Effector memory CD4-positive, alpha-beta T cell (primary cell): ENCODE data around the gene KLK12.

ENCODE experiments used
- DNase-seq, 3 donors: peaks; one replicate each; pipeline ENCODE4 v3.0.0-alpha.2; 2020
- H3K27ac ChIP-seq: 2 replicates; pipeline ENCODE4 v1.7.0; 2013; ENCODE audit warnings: mild to moderate bottlenecking, low read length, moderate library complexity; ENCODE audit not compliant: insufficient read depth, poor library complexity, severe bottlenecking
- H3K27me3 ChIP-seq: replicated peaks from 2 replicates; pipeline ENCODE4 v1.7.0; 2013; ENCODE audit warnings: mild to moderate bottlenecking, low read length; ENCODE audit not compliant: insufficient read depth, control insufficient read depth, poor library complexity, severe bottlenecking
- H3K36me3 ChIP-seq: 2 replicates; pipeline ENCODE4 v1.7.0; 2013; ENCODE audit warnings: mild to moderate bottlenecking, low read length, moderate library complexity; ENCODE audit not compliant: control insufficient read depth, insufficient read depth
- H3K4me1 ChIP-seq: 2 replicates; pipeline ENCODE4 v1.7.0; 2013; ENCODE audit warnings: low read length, mild to moderate bottlenecking; ENCODE audit not compliant: control insufficient read depth, insufficient read depth, poor library complexity, severe bottlenecking
- H3K4me3 ChIP-seq: 2 replicates; pipeline ENCODE4 v1.7.0; 2013; ENCODE audit warnings: low read length, low read depth, mild to moderate bottlenecking; ENCODE audit not compliant: insufficient read depth, poor library complexity, severe bottlenecking
- H3K9me3 ChIP-seq: 2 replicates; pipeline ENCODE4 v1.7.0; 2013; ENCODE audit warnings: mild to moderate bottlenecking, low read length, moderate library complexity; ENCODE audit not compliant: control insufficient read depth

KLK12 gene

DNA sequence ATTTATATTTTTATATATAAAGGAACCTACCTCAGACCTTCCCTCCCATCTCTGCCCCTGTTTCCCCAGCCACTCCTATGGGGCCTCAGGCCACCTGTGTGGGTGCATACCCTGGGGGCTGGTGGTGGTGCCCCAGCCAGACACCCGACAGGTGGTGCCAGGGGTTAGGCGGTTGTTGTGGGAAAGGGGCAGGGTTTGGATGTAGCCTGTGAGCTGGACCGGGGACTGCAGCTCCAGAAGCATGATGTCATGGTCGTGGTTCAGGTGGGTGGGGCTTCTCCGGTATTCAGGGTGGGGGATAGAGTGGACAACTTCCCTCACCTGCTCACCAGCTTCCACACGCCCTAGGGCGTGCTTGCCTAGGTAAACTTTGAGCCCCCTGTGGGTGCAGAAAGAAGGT lies 24.9 kb upstream of the KLK12 start:
- H3K27me3 ChIP-seq: peaks cover 19% of the 10 kb centered on the region

DNA sequence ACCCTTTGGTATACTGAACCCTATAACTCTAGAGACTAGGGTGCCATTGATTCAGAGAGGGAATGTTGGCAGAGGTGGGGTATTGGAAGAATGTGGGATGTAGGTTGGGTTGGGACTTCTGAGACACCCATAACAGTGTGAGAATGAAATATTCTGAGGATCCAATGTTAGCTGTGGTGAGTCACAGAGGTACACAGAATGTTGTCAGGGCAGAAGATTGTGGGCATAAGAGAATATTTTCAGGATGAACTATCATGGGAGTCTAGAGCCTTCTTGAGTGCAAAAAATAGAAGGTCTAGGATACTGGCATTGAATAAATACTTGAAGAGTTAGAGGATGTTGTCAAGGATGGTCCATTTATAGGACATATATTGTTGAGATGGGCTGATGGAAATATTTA lies 21.1 kb upstream of the KLK12 start:
- H3K4me1 ChIP-seq: no peaks in the 10 kb centered on the region
- no peaks in the 10 kb centered on the region for H3K36me3 ChIP-seq
- no peaks in the 10 kb centered on the region for H3K9me3 ChIP-seq
- H3K4me3 ChIP-seq: no peak overlapping the region
- peaks cover 6% of the 10 kb centered on the region for H3K27me3 ChIP-seq
- no peak overlapping the region for H3K27ac ChIP-seq
- DNase-seq: no peak

More for the DNA sequence above, 24.9 kb upstream of the KLK12 start:
- H3K4me3 ChIP-seq: no peak overlapping the region
- DNase-seq: no peak
- no peak overlapping the region for H3K27ac ChIP-seq
- H3K4me1 ChIP-seq: no peaks in the 10 kb centered on the region
- no peaks in the 10 kb centered on the region for H3K36me3 ChIP-seq
- no peaks in the 10 kb centered on the region for H3K9me3 ChIP-seq

DNA sequence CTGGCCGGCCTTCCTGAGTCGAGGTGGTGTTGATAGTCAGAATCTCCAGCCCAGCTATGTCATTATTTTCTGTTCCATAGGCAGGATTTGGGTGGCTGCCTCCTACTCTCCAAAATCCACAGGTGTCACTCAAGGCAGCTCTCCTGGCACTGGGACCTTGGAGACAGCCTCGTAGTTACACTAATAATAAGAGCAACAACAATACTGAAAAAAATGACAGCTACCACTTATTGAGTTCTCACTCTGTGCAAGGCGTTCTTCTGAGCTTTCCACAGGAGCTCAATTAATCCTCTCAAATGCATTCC lies 12.2 kb upstream of the KLK12 start:
- Histone ChIP-seq H3K9me3 (no peaks in the 10 kb centered on the region), H3K27me3 (no peaks in the 10 kb centered on the region), H3K36me3 (no peaks in the 10 kb centered on the region), H3K4me1 (no peaks in the 10 kb centered on the region), H3K4me3 (no peak overlapping the region), H3K27ac (no peak overlapping the region)
- DNase-seq: no peak

DNA sequence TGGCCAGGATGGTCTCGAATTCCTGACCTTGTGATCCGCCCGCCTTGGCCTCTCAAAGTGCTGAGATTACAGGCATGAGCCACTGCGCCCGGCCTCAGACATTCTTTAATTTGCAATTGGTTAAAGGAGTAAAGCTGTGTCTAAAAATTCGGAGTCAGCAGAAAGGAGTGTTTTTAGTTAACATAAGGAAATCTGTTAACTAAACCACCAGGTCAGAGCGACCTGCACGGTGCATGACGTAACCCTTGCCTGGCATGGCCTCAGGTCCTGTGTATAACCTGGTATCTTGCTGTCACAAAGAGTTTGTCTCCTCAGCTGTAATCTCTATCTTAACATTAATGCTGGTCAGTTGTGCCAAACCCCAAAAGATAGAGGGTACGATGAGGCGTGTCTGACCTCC lies 9.5 kb upstream of the KLK12 start:
- no peaks in the 10 kb centered on the region for H3K9me3 ChIP-seq
- H3K27me3 ChIP-seq: no peaks in the 10 kb centered on the region
- no peak overlapping the region for H3K27ac ChIP-seq
- no peaks in the 10 kb centered on the region for H3K36me3 ChIP-seq
- no peak overlapping the region for H3K4me3 ChIP-seq
- DNase-seq: no peak
- H3K4me1 ChIP-seq: no peaks in the 10 kb centered on the region

DNA sequence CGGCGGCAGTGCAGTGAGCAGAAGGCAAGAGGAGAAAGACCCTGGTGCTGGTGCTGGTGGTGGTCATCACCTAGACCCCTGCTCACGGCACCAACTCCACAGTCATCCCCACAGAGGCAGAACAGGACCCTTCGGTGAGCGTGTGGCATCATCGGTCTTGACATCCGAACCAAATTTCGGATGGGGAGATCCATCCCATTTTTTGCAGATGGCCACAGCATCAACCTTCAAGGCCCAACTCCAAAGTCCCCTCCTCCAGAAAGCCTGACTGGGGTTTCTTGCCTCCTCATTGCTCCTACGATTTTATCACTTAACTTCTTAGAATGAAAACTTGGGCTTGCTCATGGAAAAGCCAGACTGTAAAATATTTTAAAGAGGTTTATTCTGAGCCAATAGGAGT lies 8.7 kb upstream of the KLK12 start:
- no peak overlapping the region for H3K4me3 ChIP-seq
- DNase-seq: no peak
- no peaks in the 10 kb centered on the region for H3K36me3 ChIP-seq
- H3K4me1 ChIP-seq: no peaks in the 10 kb centered on the region
- no peak overlapping the region for H3K27ac ChIP-seq
- H3K9me3 ChIP-seq: no peaks in the 10 kb centered on the region
- no peaks in the 10 kb centered on the region for H3K27me3 ChIP-seq

DNA sequence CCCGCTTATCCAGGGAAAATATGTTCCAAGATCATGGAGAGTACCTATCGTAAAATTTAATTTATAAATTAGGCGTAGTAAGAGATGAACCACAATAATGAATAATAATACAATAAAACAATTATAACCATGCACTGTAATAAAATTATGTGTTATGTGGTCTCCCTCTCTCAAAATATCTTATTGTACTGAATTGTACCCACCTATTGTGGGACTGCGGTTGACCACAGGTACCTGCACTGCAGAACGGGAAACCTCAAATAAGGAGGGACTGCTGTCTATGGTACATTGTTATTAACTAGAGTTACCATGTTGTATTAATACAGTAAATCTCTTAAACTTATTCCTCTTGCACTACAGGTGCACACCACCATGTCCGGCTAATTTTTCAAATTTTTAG lies 5.3 kb upstream of the KLK12 start:
- Histone ChIP-seq H3K4me1 (no peaks in the 10 kb centered on the region), H3K9me3 (no peaks in the 10 kb centered on the region), H3K27me3 (no peaks in the 10 kb centered on the region), H3K27ac (no peak overlapping the region), H3K4me3 (no peak overlapping the region), H3K36me3 (no peaks in the 10 kb centered on the region)
- DNase-seq: no peak

DNA sequence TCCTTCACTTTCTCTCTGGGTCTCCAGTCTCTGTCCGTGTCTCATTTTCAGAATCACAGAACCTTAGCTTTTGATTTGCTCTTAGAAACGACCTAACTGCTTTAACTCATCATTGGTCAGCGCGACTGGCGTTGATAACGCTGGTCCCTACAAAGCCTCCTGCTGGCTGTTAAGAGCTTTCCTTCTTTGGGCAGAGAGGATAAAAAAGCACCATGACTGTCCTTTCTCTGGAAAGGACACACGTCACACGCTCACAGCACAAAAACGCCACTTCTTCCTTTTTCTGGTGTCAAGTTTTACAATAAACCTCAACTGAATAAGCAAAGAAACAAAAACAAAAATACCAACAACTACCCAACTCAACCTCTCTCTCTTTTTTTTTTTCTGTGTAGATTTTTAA lies 1.7 kb upstream of the KLK12 start:
- no peak for DNase-seq
- no peaks in the 10 kb centered on the region for H3K4me1 ChIP-seq
- no peaks in the 10 kb centered on the region for H3K9me3 ChIP-seq
- H3K4me3 ChIP-seq: no peak overlapping the region
- no peaks in the 10 kb centered on the region for H3K36me3 ChIP-seq
- H3K27me3 ChIP-seq: no peaks in the 10 kb centered on the region
- H3K27ac ChIP-seq: no peak overlapping the region

DNA sequence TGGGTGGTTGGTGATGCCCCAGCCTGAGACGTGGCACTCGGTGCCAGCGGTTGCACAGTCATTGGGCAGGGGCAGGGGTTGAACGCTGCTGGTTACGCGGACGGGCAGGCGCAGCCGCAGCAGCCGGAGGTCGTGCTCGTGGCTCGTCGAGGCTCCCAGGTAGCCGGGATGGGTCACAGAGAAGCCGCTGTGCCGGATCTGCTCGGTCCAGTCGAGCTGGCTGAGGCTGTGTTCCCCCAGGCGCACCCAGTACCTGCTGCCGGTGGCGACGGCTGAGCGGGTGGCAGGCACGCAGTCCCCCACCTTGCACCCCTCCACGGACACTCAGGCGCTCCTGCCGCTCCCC lies 2.9 kb downstream of the KLK12 start:
- no peak for DNase-seq
- no peaks in the 10 kb centered on the region for H3K27me3 ChIP-seq
- H3K9me3 ChIP-seq: no peaks in the 10 kb centered on the region
- H3K4me1 ChIP-seq: no peaks in the 10 kb centered on the region
- no peak overlapping the region for H3K4me3 ChIP-seq
- H3K27ac ChIP-seq: no peak overlapping the region
- H3K36me3 ChIP-seq: no peaks in the 10 kb centered on the region

DNA sequence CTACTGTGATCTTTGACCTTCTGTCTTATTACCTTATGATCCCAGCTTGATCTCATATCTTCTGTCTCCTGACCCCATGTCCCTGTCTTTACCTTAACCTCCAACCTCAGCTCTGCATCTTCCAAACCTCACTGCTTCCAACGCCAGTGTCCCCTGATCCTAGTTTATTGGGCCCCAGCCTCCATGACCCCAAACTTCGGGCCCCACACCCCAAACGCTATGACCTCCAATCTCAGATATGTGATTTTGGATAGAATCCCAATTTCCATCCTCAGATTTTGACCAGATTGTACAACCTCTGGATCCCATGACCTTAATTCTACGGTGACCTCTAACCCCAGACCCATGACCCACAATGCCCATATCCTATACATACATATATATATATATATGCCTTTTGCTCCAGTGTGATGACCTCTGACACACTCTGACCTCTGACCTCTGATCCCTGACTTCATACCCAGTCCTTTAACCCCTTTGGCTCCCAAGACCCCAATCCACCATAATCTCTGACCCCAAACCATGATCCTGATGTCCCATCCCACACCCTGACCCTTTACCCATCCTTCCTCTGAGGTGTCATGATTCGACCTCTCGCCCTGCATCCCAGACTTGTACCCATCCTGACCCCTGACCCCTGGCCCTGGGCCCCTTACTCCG lies 3.5 kb downstream of the KLK12 start:
- no peak for DNase-seq
- Histone ChIP-seq H3K4me3 (no peak overlapping the region), H3K4me1 (no peaks in the 10 kb centered on the region), H3K27me3 (no peaks in the 10 kb centered on the region), H3K36me3 (no peaks in the 10 kb centered on the region), H3K27ac (no peak overlapping the region), H3K9me3 (no peaks in the 10 kb centered on the region)

DNA sequence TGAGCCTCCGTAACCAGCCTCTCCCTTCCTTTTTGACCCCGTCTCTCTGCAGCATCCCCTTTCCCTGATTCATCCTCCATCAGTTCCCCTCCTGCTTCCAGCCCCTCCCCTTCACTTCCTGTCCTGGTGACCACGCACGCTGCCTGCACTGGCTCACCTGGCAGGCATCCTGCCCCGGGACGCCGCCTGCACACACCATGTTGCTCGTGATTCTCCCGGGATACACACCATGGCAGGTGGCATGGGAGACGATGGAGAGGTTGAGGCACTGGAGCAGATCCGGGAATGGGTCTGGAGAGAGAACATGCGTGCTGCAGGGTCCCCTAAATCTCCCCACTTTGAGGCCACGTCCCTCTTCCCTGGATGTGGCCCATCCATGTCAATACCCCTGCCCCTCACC lies 4.2 kb downstream of the KLK12 start:
- Histone ChIP-seq H3K4me3 (no peak overlapping the region), H3K4me1 (no peaks in the 10 kb centered on the region), H3K27ac (no peak overlapping the region), H3K36me3 (no peaks in the 10 kb centered on the region), H3K27me3 (no peaks in the 10 kb centered on the region), H3K9me3 (no peaks in the 10 kb centered on the region)
- no peak for DNase-seq

DNA sequence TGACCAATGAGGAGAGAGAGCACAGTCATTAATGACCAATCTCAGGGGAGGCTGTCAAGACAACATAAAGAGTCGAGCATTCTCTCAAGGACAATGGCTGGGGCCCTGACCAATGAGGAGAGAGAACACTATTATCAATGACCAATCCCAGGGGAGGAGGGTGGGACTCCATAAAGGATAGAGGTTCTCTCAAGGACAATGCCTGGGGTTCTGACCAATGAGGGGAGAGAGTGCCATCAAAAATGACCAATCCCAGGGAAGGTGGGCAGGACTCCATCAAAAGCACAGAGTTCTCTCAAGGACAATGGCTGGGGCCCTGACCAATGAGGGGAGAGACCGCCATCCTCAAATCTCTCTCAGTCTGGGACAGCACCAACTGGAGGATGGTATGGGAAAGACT lies 5.1 kb downstream of the KLK12 start:
- no peaks in the 10 kb centered on the region for H3K36me3 ChIP-seq
- no peak overlapping the region for H3K27ac ChIP-seq
- no peak overlapping the region for H3K4me3 ChIP-seq
- DNase-seq: no peak
- peaks cover 2% of the 10 kb centered on the region for H3K27me3 ChIP-seq
- H3K4me1 ChIP-seq: no peaks in the 10 kb centered on the region
- no peaks in the 10 kb centered on the region for H3K9me3 ChIP-seq
